HEK293T (cell line): Measurements from ENCODE around the gene KIAA1191.

Experiments used
- CTCF ChIA-PET: fragments of 350-600 bp; formaldehyde crosslinking; extraction: SDS; loops from one replicate; lab custom pipeline; 2021; ENCODE audit warnings: antibody characterized with exemption, inconsistent platforms; lab: Yijun Ruan, JAX
- POLR2A ChIA-PET: fragments of 350-600 bp; formaldehyde crosslinking; extraction: SDS; loops from one replicate; lab custom pipeline; 2020; ENCODE audit warnings: antibody characterized with exemption, inconsistent platforms; lab: Yijun Ruan, JAX
- DNase-seq: peaks from one replicate; pipeline ENCODE4 v3.0.0; 2012; ENCODE audit warnings: mixed read lengths; ENCODE audit errors: extremely low spot score
- ARNT ChIP-seq: fragments of 450-650 bp; IDR thresholded peaks from 2 replicates; pipeline ENCODE4 v1.6.1; 2017; ENCODE audit warnings: mild to moderate bottlenecking
- BHLHE40 ChIP-seq: fragments of 450-650 bp; IDR thresholded peaks from 2 replicates; pipeline ENCODE4 v1.6.1; 2016; ENCODE audit warnings: mild to moderate bottlenecking, moderate library complexity, borderline replicate concordance
- CTBP1 ChIP-seq: fragments of 450-650 bp; IDR thresholded peaks from 2 replicates; pipeline ENCODE4 v1.6.1; 2016; ENCODE audit warnings: borderline replicate concordance
- ELF4 ChIP-seq: fragments of 450-650 bp; IDR thresholded peaks from 2 replicates; pipeline ENCODE4 v1.6.1; 2017; ENCODE audit warnings: antibody characterized with exemption
- FOXA1 ChIP-seq: fragments of 450-650 bp; IDR thresholded peaks from 2 replicates; pipeline ENCODE4 v1.6.1; 2016; ENCODE audit warnings: mild to moderate bottlenecking
- FOXK2 ChIP-seq: fragments of 450-650 bp; IDR thresholded peaks from 2 replicates; pipeline ENCODE4 v1.6.1; 2016; ENCODE audit warnings: mild to moderate bottlenecking
- FOXM1 ChIP-seq: fragments of 450-650 bp; IDR thresholded peaks from 2 replicates; pipeline ENCODE4 v1.6.1; 2017; ENCODE audit warnings: mild to moderate bottlenecking, borderline replicate concordance
- HDGF ChIP-seq: fragments of 450-650 bp; IDR thresholded peaks from 2 replicates; pipeline ENCODE4 v1.6.1; 2017; ENCODE audit warnings: antibody characterized with exemption, borderline replicate concordance
- L3MBTL2 ChIP-seq: fragments of 450-650 bp; conservative IDR thresholded peaks from 2 replicates; pipeline ENCODE4 v1.6.1; 2016; ENCODE audit warnings: mild to moderate bottlenecking
- LEF1 ChIP-seq: fragments of 450-650 bp; IDR thresholded peaks from 2 replicates; pipeline ENCODE4 v1.6.1; 2017; ENCODE audit warnings: mild to moderate bottlenecking, borderline replicate concordance
- NFRKB ChIP-seq: fragments of 450-650 bp; IDR thresholded peaks from 2 replicates; pipeline ENCODE4 v1.6.1; 2016; ENCODE audit warnings: mild to moderate bottlenecking, moderate library complexity
- SP1 ChIP-seq: fragments of 450-650 bp; IDR thresholded peaks from 2 replicates; pipeline ENCODE4 v1.6.1; 2017
- SUZ12 ChIP-seq: fragments of 450-650 bp; IDR thresholded peaks from 2 replicates; pipeline ENCODE4 v1.6.1; 2016; ENCODE audit warnings: mild to moderate bottlenecking
- TARDBP ChIP-seq: fragments of 450-650 bp; IDR thresholded peaks from 2 replicates; pipeline ENCODE4 v1.6.1; 2016
- ZNF384 ChIP-seq: fragments of 450-650 bp; IDR thresholded peaks from 2 replicates; pipeline ENCODE4 v1.6.1; 2016
- TF ChIP-seq, protein P1 (sequence below): fragments of 450-650 bp; IDR thresholded peaks from 2 replicates; pipeline ENCODE4 v1.6.1; 2016

Gene KIAA1191

DNA sequence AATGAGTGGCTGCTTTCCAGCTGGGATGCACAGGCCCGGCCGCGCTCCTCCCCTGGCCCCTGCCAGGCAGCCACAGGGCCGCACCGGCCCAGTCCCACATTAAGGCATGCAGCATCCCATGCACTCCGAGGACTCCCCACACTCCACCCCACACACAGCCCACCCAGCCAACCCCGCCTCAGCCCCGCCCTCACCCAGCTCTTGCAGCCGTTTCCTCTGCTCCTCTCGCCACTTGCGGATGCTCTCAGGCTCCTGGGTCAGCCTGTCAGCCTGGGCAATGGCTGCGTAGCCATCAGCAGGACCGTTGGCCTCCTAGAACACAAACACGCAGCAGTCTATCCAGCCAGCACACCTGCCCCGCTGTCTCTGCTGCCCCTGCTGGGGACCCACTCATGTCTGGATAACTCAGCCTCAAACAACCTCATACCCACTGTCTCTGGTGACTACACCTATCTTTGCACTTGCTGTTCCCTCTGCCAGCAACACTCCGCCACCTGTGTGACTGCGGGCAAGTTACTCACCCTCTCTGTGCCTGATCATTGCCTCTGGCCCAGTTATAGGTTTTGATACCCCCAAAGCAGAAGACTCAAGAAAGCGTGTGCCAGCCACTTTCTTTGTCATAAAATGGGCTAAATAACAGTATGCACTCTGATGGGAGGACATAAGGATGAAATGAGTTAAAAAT lies 36.3 kb upstream of the KIAA1191 start:
- DNase-seq: no peak
- CTCF ChIA-PET: no interaction called here
- no peak for TF ChIP-seq TARDBP
- no peak for TF ChIP-seq LEF1
- TF ChIP-seq ARNT: no peak
- no peak for TF ChIP-seq SP1
- TF ChIP-seq ELF4: no peak
- no peak for TF ChIP-seq NFRKB
- TF ChIP-seq, protein P1, sequence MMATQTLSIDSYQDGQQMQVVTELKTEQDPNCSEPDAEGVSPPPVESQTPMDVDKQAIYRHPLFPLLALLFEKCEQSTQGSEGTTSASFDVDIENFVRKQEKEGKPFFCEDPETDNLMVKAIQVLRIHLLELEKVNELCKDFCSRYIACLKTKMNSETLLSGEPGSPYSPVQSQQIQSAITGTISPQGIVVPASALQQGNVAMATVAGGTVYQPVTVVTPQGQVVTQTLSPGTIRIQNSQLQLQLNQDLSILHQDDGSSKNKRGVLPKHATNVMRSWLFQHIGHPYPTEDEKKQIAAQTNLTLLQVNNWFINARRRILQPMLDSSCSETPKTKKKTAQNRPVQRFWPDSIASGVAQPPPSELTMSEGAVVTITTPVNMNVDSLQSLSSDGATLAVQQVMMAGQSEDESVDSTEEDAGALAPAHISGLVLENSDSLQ: no peak
- POLR2A ChIA-PET: interaction anchor here (0.7 kb wide), 1 partner anchor 725 kb away, joined by 4 read pairs; no protein-coding TSS in a partner anchor

GRCh38 chr5:176396330-176396729 lies 34.8 kb upstream of the KIAA1191 start:
- POLR2A ChIA-PET: no interaction called here
- DNase-seq: peak; percentile 39
- CTCF ChIA-PET: interaction anchor here (0.5 kb wide), 1 partner anchor 153 kb away, joined by 3 read pairs; the partner anchor contains the start of gene CDHR2
- TF ChIP-seq ELF4 (no peak), FOXA1 (no peak), HDGF (no peak), FOXM1 (no peak), TARDBP (no peak), FOXK2 (no peak), NFRKB (no peak), SP1 (no peak), ZNF384 (no peak), LEF1 (no peak), ARNT (no peak), BHLHE40 (no peak), L3MBTL2 (no peak), CTBP1 (no peak), SUZ12 (no peak)
- TF ChIP-seq, protein P1: no peak

DNA sequence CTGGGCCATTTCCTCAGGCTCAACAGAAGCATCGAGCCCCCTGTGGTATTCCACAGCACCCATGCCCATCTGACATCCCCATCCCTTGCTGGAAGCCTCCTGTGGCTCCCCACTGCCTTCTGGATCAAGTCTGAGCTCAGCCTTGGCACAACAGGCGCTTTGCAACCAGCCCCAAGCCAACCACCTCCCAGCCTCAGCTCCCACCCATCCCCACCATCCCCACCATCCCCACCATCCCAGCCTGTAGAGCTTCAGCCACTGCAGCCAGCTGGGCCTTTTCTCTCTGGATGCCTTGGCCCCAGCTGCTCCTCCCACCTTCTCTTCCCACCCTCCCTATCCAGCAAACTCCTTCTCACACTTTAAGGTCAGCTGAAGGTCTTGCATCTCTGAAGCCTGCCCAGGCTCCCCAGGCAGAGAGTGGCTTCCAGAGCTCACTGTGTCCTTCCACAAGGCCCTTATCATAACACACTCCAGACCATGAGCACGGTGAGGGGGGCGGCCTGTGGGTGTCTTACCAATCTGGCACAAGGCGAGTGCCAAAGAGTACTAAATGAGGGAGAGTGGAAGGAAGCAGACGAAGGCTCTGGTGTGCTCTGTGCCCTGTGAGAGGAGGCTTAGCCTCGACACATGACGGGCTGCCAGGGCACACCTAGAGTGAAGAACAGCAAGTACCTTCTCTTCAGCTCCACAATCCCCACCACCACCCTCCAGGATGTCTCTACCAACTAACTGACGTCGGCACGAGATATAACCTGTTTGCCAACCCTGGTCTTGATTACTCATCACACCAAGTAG lies 33.5 kb upstream of the KIAA1191 start:
- ChIA-PET POLR2A (no interaction called here), CTCF (no interaction called here)
- DNase-seq: no peak
- TF ChIP-seq FOXM1 (no peak), BHLHE40 (no peak), TARDBP (no peak)
- TF ChIP-seq, protein P1: no peak

DNA sequence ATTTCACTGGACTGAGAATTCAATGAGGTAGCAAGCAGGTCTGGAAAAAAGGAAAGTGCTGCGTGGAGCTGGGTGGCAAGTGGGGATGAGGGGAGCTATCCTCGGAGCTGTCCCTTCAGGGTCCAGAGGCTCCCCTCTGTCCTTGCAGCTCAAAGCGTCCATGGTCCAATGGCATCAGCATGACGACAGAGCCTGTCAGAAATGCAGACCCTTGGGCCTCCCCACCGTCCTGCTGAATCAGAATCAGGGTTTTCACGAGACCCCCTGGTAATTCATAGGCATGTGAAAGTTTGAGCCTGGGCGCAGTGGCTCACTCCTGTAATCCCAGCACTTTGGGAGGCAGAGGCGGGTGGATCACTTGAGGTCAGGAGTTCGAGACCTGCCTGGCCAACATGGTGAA lies 32.5 kb upstream of the KIAA1191 start:
- TF ChIP-seq ELF4: no peak
- TF ChIP-seq FOXA1: no peak
- no peak for TF ChIP-seq SUZ12
- no peak for TF ChIP-seq TARDBP
- no peak for DNase-seq
- ChIA-PET POLR2A (interaction anchor here (0.9 kb wide), 1 partner anchor 54 kb away, joined by 5 read pairs; the partner anchor contains the start of gene FAF2), CTCF (interaction anchor here (0.6 kb wide), 1 partner anchor 1945 kb away, joined by 3 read pairs; no protein-coding TSS in a partner anchor)

GRCh38 chr5:176392526-176392925 lies 31.0 kb upstream of the KIAA1191 start:
- TF ChIP-seq CTBP1: no peak
- TF ChIP-seq L3MBTL2: no peak
- no peak for TF ChIP-seq ZNF384
- DNase-seq: no peak
- ChIA-PET POLR2A (interaction anchor here (1.5 kb wide), 1 partner anchor 145 kb away, joined by 4 read pairs; no protein-coding TSS in a partner anchor), CTCF (no interaction called here)

- CTCF ChIA-PET: no interaction called here
- TF ChIP-seq, protein P1: no peak
- no peak for TF ChIP-seq FOXK2
- TF ChIP-seq ZNF384: no peak
- TF ChIP-seq HDGF: no peak
- no peak for TF ChIP-seq L3MBTL2
- no peak for TF ChIP-seq SP1
- no peak for TF ChIP-seq CTBP1
- TF ChIP-seq LEF1: no peak
- TF ChIP-seq ARNT: no peak
- no peak for TF ChIP-seq TARDBP
- no peak for TF ChIP-seq ELF4
- TF ChIP-seq BHLHE40: no peak
- TF ChIP-seq FOXA1: no peak
- TF ChIP-seq SUZ12: no peak
- TF ChIP-seq NFRKB: no peak
- no peak for TF ChIP-seq FOXM1
- POLR2A ChIA-PET: interaction anchor here (1.5 kb wide), 1 partner anchor 146 kb away, joined by 4 read pairs; no protein-coding TSS in a partner anchor
- no peak for DNase-seq
Observed at GRCh38 chr5:176391999-176392398, 30.4 kb upstream of the KIAA1191 start.
